HCT116 (cell line): ENCODE results near the gene IPCEF1. TPM values are rescaled to one million over a fixed set of nuclear protein-coding genes. Genes with fewer than 3 reads are reported as not detected.

Source experiments
- ATAC-seq: fragments of 200-7000 bp; cut with Tn5 transposase; 2 replicates; pipeline ENCODE4 v1.9.1; 2020; ENCODE audit warnings: mild to moderate bottlenecking, moderate library complexity
- BruUV-seq: library from RNA; stranded (reverse); fragments of 400-500 nt; replicated peaks from 2 replicates; lab custom pipeline; 2021; lab: Mats Ljungman, UMichigan
- CTCF ChIA-PET: fragments of 300-600 bp; sonication (Branson Sonifier 250); formaldehyde crosslinking; loops from one replicate; lab custom pipeline; 2021; ENCODE audit warnings: antibody characterized with exemption; lab: Charles Lee
- POLR2A ChIA-PET: fragments of 300-600, 350-600 bp; sonication (Branson Sonifier 250); formaldehyde crosslinking; loops from one replicate; lab custom pipeline; 2021; ENCODE audit warnings: antibody characterized with exemption; lab: Charles Lee
- RAD21 ChIA-PET, 2 experiments: fragments of 300-600 bp; sonication (Branson Sonifier 250); formaldehyde crosslinking; loops; one replicate each; lab custom pipeline; 2023; ENCODE audit warnings: low total read pairs in 2 of 2; ENCODE audit not compliant: uncharacterized antibody in 2 of 2, unreplicated experiment in 2 of 2, low non-redundant PET in 1 of 2; lab: Charles Lee
- DNase-seq: peaks from one replicate; pipeline ENCODE4 v3.0.0-alpha.2; 2010; ENCODE audit warnings: low read depth, low spot score
- H2AFZ ChIP-seq: fragments of 200-600 bp; shearing (Covaris generic), sonication (generic); 2 replicates; pipeline ENCODE4 v1.6.1; 2017; ENCODE audit warnings: low read depth, mixed run types, mixed read lengths, antibody characterized with exemption, low read length; ENCODE audit not compliant: poor library complexity, severe bottlenecking
- H3K27ac ChIP-seq: 2 replicates; pipeline ENCODE4 v1.5.1; 2012; ENCODE audit warnings: low read depth, low read length
- H3K27me3 ChIP-seq: fragments of 200-600 bp; sonication (generic); 2 replicates; pipeline ENCODE4 v1.6.1; 2016; ENCODE audit warnings: mixed run types, low read length, mixed read lengths; ENCODE audit not compliant: insufficient read depth
- H3K36me3 ChIP-seq, 2 experiments: fragments of 200-500 bp in 1 of 2; fragments of 200-600 bp in 1 of 2; sonication (Bioruptor generic) in 1 of 2; sonication (generic) in 1 of 2; 2 replicates each; pipeline versions ENCODE4 v1.5.1 to v1.6.1; 2014 to 2016; ENCODE audit warnings: low read length in 2 of 2, inconsistent platforms in 1 of 2, mixed read lengths in 1 of 2, mixed run types in 1 of 2; ENCODE audit not compliant: insufficient read depth in 2 of 2, control insufficient read depth in 1 of 2
- H3K4me1 ChIP-seq, 2 experiments: fragments of 200-600 bp in 1 of 2; sonication (generic) in 1 of 2; 2 replicates each; pipeline versions ENCODE4 v1.5.1 to v1.6.1; 2012 to 2017; ENCODE audit warnings: low read length in 2 of 2, inconsistent platforms in 1 of 2, mild to moderate bottlenecking in 1 of 2, mixed read lengths in 1 of 2, mixed run types in 1 of 2, moderate library complexity in 1 of 2; ENCODE audit not compliant: insufficient read depth in 2 of 2, control insufficient read depth in 1 of 2
- H3K4me2 ChIP-seq: fragments of 200-600 bp; sonication (generic); 2 replicates; pipeline ENCODE4 v1.6.1; 2017; ENCODE audit warnings: mixed run types, low read length, mixed read lengths
- H3K4me3 ChIP-seq, 2 experiments: fragments of 200-600 bp in 1 of 2; sonication (generic) in 1 of 2; replicated peaks in 1 of 2; 2 replicates each; pipeline ENCODE4 v1.5.1; 2011 to 2016; ENCODE audit warnings: low read length in 2 of 2, control low read depth in 1 of 2, low read depth in 1 of 2, mild to moderate bottlenecking in 1 of 2, mixed read lengths in 1 of 2, mixed run types in 1 of 2
- H3K79me2 ChIP-seq: fragments of 200-600 bp; sonication (generic); 2 replicates; pipeline ENCODE4 v1.6.1; 2017; ENCODE audit warnings: mild to moderate bottlenecking, mixed run types, low read length, moderate library complexity, mixed read lengths; ENCODE audit not compliant: insufficient read depth
- H3K9ac ChIP-seq: fragments of 200-600 bp; sonication (generic); 2 replicates; pipeline ENCODE4 v1.6.1; 2016; ENCODE audit warnings: low read length, mixed read lengths
- H3K9me2 ChIP-seq: fragments of 200-600 bp; sonication (generic), shearing (Covaris generic); 2 replicates; pipeline ENCODE4 v1.6.1; 2017; ENCODE audit warnings: mixed run types, mild to moderate bottlenecking, moderate library complexity; ENCODE audit not compliant: insufficient read depth
- H3K9me3 ChIP-seq, 2 experiments: fragments of 200-500 bp in 1 of 2; fragments of 200-600 bp in 1 of 2; sonication (Bioruptor generic) in 1 of 2; sonication (generic) in 1 of 2; 2 replicates each; pipeline ENCODE4 v1.6.1; 2014 to 2017; ENCODE audit warnings: low read length in 2 of 2, mixed read lengths in 2 of 2, inconsistent platforms in 1 of 2, low read depth in 1 of 2, mild to moderate bottlenecking in 1 of 2, mixed run types in 1 of 2, moderate library complexity in 1 of 2; ENCODE audit not compliant: control insufficient read depth in 1 of 2, insufficient read depth in 1 of 2
- H4K20me1 ChIP-seq: fragments of 200-600 bp; sonication (generic), shearing (Covaris generic); 2 replicates; pipeline ENCODE4 v1.6.1; 2017; ENCODE audit warnings: mixed run types, mild to moderate bottlenecking, moderate library complexity; ENCODE audit not compliant: insufficient read depth
- CBX3 ChIP-seq: IDR thresholded peaks from 2 replicates; pipeline ENCODE4 v1.6.1; 2012; ENCODE audit warnings: low read depth
- EGR1 ChIP-seq: IDR thresholded peaks from 2 replicates; pipeline ENCODE4 v1.6.1; 2012; ENCODE audit warnings: low read depth
- ELF1 ChIP-seq: IDR thresholded peaks from 2 replicates; pipeline ENCODE4 v1.6.1; 2012; ENCODE audit warnings: low read depth, borderline replicate concordance
- FOSL1 ChIP-seq: IDR thresholded peaks from 2 replicates; pipeline ENCODE4 v1.6.1; 2012; ENCODE audit warnings: low read depth
- JUND ChIP-seq: IDR thresholded peaks from 2 replicates; pipeline ENCODE4 v1.6.1; 2012
- POLR2A ChIP-seq: IDR thresholded peaks from 2 replicates; pipeline ENCODE4 v1.7.0; 2011; ENCODE audit warnings: borderline replicate concordance; ENCODE audit not compliant: insufficient read depth, insufficient read length; ENCODE audit errors: extremely low read depth
- RAD21 ChIP-seq: IDR thresholded peaks from 2 replicates; pipeline ENCODE4 v1.6.1; 2012; ENCODE audit warnings: low read depth, mild to moderate bottlenecking
- SIN3A ChIP-seq: IDR thresholded peaks from 2 replicates; pipeline ENCODE4 v1.6.1; 2012; ENCODE audit warnings: low read depth
- SP1 ChIP-seq: IDR thresholded peaks from 2 replicates; pipeline ENCODE4 v1.6.1; 2012; ENCODE audit warnings: low read depth
- SRF ChIP-seq: IDR thresholded peaks from 2 replicates; pipeline ENCODE4 v1.6.1; 2012; ENCODE audit warnings: low read depth
- TCF7L2 ChIP-seq: IDR thresholded peaks from 2 replicates; pipeline ENCODE4 v1.7.0; 2011; ENCODE audit warnings: borderline replicate concordance, inconsistent platforms; ENCODE audit not compliant: insufficient read depth, insufficient read length; ENCODE audit errors: extremely low read depth
- YY1 ChIP-seq: IDR thresholded peaks from 2 replicates; pipeline ENCODE4 v1.6.1; 2011; ENCODE audit warnings: low read length, low read depth, moderate library complexity, mild to moderate bottlenecking; ENCODE audit not compliant: insufficient replicate concordance; ENCODE audit errors: extremely low read depth
- ZFX ChIP-seq: fragments of 450-650 bp; IDR thresholded peaks from 2 replicates; pipeline ENCODE4 v1.6.1; 2017
- ZNF274 ChIP-seq: fragments of 200-500 bp; sonication (Bioruptor generic); IDR thresholded peaks from 2 replicates; pipeline ENCODE4 v1.6.1; 2014; ENCODE audit warnings: mild to moderate bottlenecking, low read depth, low read length, inconsistent platforms
- intact Hi-C: fragments of 100-400 bp; cut with micrococcal nuclease; formaldehyde crosslinking; loops from 2 replicates; pipeline ENCODE4 v1.10.0; 2022
- total RNA-seq: library from RNA; stranded (reverse); gene quantifications from one replicate; pipeline ENCODE4 v1.2.1, GENCODE V29; 2021; ENCODE audit not compliant: unreplicated experiment
- TF ChIP-seq, protein P1 (sequence below), 3 experiments: fragments of 200-600 bp in 1 of 3; sonication (generic) in 1 of 3; IDR thresholded peaks in 2 of 3; conservative IDR thresholded peaks in 1 of 3; 2 replicates each; pipeline ENCODE4 v1.5.1; 2012 to 2017; ENCODE audit warnings: low read depth in 2 of 3, low read length in 2 of 3, antibody characterized with exemption in 1 of 3, borderline replicate concordance in 1 of 3, control low read depth in 1 of 3, mild to moderate bottlenecking in 1 of 3, mixed read lengths in 1 of 3, mixed run types in 1 of 3, moderate library complexity in 1 of 3; ENCODE audit not compliant: insufficient read depth in 1 of 3
- TF ChIP-seq, protein P2 (sequence below): IDR thresholded peaks from 2 replicates; pipeline ENCODE4 v1.6.1; 2011; ENCODE audit warnings: mild to moderate bottlenecking, low read length, moderate library complexity; ENCODE audit not compliant: insufficient replicate concordance; ENCODE audit errors: extremely low read depth
- TF ChIP-seq, protein P3 (sequence below): IDR thresholded peaks from 2 replicates; pipeline ENCODE4 v1.6.1; 2012; ENCODE audit warnings: low read depth
- TF ChIP-seq, protein P4 (sequence below): IDR thresholded peaks from 2 replicates; pipeline ENCODE4 v1.6.1; 2012
- TF ChIP-seq, protein P5 (sequence below): IDR thresholded peaks from 2 replicates; pipeline ENCODE4 v1.6.1; 2012

IPCEF1 gene
- total RNA-seq, 1 experiment from 2014 or later, result 0.32 TPM

DNA sequence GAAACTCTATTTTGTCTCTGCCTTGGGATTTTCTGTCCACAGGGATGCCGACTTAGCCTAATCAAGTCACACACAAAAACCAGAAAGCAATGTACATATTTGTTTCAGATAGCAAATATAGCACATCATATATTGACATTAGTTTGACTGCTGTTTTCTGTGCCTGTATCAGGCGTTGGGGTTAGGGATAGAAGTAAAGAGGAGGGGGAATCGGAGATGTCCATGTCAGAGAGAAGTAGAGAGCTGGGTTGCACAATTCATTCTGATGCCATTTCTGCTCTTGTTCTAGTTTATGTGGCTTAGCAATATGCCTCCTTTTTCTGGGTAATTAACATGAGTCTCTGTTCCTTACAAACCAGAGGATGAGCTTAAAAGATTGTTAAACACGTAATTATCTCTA lies 14.7 kb upstream of the IPCEF1 start:
- BruUV-seq, result no TSS peak
- CTCF ChIA-PET, result interaction anchor here (1.2 to 3.2 kb wide), 2 partner anchors 34 to 218 kb away, joined by 5 to 19 read pairs; no protein-coding TSS in a partner anchor
- H3K27me3 ChIP-seq, result no peaks in the 10 kb centered on the region

More for the DNA sequence above, 14.7 kb upstream of the IPCEF1 start:
- TF ChIP-seq, protein P1, sequence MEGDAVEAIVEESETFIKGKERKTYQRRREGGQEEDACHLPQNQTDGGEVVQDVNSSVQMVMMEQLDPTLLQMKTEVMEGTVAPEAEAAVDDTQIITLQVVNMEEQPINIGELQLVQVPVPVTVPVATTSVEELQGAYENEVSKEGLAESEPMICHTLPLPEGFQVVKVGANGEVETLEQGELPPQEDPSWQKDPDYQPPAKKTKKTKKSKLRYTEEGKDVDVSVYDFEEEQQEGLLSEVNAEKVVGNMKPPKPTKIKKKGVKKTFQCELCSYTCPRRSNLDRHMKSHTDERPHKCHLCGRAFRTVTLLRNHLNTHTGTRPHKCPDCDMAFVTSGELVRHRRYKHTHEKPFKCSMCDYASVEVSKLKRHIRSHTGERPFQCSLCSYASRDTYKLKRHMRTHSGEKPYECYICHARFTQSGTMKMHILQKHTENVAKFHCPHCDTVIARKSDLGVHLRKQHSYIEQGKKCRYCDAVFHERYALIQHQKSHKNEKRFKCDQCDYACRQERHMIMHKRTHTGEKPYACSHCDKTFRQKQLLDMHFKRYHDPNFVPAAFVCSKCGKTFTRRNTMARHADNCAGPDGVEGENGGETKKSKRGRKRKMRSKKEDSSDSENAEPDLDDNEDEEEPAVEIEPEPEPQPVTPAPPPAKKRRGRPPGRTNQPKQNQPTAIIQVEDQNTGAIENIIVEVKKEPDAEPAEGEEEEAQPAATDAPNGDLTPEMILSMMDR (IDR thresholded peaks at IDR 0.05 in 2 of 3, conservative IDR thresholded peaks at IDR 0.05 in 1 of 3; ENCODE audit: borderline replicate concordance in 1 of 3, insufficient read depth in 1 of 3, low read depth in 2 of 3, low read length in 2 of 3), result no peak
- TF ChIP-seq RAD21 (no peak), SRF (no peak), SP1 (no peak), EGR1 (no peak), YY1 (no peak), CBX3 (no peak), POLR2A (no peak), FOSL1 (no peak), SIN3A (no peak), JUND (no peak), ELF1 (no peak), ZNF274 (no peak), ZFX (no peak), TCF7L2 (no peak)
- TF ChIP-seq, protein P2, sequence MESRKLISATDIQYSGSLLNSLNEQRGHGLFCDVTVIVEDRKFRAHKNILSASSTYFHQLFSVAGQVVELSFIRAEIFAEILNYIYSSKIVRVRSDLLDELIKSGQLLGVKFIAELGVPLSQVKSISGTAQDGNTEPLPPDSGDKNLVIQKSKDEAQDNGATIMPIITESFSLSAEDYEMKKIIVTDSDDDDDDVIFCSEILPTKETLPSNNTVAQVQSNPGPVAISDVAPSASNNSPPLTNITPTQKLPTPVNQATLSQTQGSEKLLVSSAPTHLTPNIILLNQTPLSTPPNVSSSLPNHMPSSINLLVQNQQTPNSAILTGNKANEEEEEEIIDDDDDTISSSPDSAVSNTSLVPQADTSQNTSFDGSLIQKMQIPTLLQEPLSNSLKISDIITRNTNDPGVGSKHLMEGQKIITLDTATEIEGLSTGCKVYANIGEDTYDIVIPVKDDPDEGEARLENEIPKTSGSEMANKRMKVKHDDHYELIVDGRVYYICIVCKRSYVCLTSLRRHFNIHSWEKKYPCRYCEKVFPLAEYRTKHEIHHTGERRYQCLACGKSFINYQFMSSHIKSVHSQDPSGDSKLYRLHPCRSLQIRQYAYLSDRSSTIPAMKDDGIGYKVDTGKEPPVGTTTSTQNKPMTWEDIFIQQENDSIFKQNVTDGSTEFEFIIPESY, result no peak
- TF ChIP-seq, protein P3, sequence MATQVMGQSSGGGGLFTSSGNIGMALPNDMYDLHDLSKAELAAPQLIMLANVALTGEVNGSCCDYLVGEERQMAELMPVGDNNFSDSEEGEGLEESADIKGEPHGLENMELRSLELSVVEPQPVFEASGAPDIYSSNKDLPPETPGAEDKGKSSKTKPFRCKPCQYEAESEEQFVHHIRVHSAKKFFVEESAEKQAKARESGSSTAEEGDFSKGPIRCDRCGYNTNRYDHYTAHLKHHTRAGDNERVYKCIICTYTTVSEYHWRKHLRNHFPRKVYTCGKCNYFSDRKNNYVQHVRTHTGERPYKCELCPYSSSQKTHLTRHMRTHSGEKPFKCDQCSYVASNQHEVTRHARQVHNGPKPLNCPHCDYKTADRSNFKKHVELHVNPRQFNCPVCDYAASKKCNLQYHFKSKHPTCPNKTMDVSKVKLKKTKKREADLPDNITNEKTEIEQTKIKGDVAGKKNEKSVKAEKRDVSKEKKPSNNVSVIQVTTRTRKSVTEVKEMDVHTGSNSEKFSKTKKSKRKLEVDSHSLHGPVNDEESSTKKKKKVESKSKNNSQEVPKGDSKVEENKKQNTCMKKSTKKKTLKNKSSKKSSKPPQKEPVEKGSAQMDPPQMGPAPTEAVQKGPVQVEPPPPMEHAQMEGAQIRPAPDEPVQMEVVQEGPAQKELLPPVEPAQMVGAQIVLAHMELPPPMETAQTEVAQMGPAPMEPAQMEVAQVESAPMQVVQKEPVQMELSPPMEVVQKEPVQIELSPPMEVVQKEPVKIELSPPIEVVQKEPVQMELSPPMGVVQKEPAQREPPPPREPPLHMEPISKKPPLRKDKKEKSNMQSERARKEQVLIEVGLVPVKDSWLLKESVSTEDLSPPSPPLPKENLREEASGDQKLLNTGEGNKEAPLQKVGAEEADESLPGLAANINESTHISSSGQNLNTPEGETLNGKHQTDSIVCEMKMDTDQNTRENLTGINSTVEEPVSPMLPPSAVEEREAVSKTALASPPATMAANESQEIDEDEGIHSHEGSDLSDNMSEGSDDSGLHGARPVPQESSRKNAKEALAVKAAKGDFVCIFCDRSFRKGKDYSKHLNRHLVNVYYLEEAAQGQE, result no peak
- TF ChIP-seq, protein P4, sequence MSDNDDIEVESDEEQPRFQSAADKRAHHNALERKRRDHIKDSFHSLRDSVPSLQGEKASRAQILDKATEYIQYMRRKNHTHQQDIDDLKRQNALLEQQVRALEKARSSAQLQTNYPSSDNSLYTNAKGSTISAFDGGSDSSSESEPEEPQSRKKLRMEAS, result no peak
- TF ChIP-seq, protein P5, sequence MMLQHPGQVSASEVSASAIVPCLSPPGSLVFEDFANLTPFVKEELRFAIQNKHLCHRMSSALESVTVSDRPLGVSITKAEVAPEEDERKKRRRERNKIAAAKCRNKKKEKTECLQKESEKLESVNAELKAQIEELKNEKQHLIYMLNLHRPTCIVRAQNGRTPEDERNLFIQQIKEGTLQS, result no peak
- no peaks in the 10 kb centered on the region for H4K20me1 ChIP-seq
- H3K36me3 ChIP-seq, result no peaks in the 10 kb centered on the region
- H3K79me2 ChIP-seq, result no peaks in the 10 kb centered on the region
- no peak overlapping the region for H3K27ac ChIP-seq
- no peak overlapping the region for H2AFZ ChIP-seq
- peaks cover 0 to 5% of the 10 kb centered on the region in 2 experiments; a peak in 1 of 4 replicates for H3K4me1 ChIP-seq
- no peaks in the 10 kb centered on the region for H3K9me3 ChIP-seq
- RAD21 ChIA-PET, result no interaction called here
- intact Hi-C loops, result no loop called here
- DNase-seq (no peak), ATAC-seq (no peak)
- H3K4me3 ChIP-seq, result no peak overlapping the region
- no peak overlapping the region for H3K4me2 ChIP-seq
- no peaks in the 10 kb centered on the region for H3K9me2 ChIP-seq
- POLR2A ChIA-PET, result no interaction called here
- H3K9ac ChIP-seq, result no peak overlapping the region
